ENCODE data around the gene ZSCAN9.

ZSCAN9 gene

DNA sequence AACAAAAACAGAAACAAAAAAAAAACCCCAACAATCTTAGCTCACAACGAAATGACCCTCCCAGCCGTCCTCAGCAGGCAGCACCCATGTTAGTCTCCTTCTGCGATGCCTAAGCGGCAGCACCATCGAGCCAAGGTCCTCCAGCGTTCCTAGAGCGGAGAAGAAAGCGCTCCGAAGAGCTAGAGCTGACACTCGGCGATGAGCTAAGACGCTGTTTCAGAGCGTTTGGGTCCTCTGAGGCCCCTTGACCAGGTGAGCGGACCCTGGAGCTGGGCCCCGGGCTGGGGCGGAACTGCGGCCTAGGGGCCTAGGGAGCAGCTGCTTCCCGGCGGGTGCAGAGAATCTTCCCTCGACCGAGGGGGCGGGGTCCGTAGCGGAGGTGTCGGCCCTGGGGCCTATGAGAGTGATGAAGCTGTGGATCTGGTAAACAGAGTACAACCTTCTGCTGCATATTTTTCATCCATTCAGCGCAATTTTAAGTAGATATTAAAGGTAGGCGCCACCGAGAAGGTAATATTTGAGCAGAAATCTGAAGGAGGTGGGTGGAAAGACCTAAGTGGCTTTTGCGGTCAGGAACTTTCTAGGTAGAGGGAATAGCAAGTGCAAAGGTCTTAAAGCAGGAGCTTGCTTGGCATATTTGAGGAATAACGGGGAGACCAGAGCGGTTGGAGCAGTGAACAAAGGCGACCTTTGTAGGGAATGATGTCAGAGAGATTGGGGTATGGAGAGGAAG, 42.1 kb downstream of the ZSCAN9 start, which contains the start of gene ZSCAN26:
ZSCAN26 (plus strand) TSS at position 182 of the 733 bp plus-strand sequence. CDS start 4,777 bp downstream, outside the sequence.
- Histone ChIP-seq H3K4me1 (ENCODE audit: low read length) (0 out of 2 replicates have a peak, but pooled peaks cover 5% of the 10 kb centered on the region), H3K9me2 (replicated peaks; ENCODE audit: insufficient read depth, low read length) (no peaks in the 10 kb centered on the region), H3K9ac (ENCODE audit: low read length) (peak within 1 kb of the TSS; percentile 61), H3K27me3 (replicated peaks; ENCODE audit: insufficient read depth, low read length) (no peaks in the 10 kb centered on the region), H3K27ac (ENCODE audit: low read length) (peak within 1 kb of the TSS; percentile 63; the same call in 1 of the 2 replicates), H3K79me2 (ENCODE audit: low read length) (no peaks in the 10 kb centered on the region), H3K4me3 (ENCODE audit: low read length) (peak within 1 kb of the TSS; percentile 74), H4K20me1 (ENCODE audit: insufficient read depth, low read length) (no peaks in the 10 kb centered on the region), H3K4me2 (ENCODE audit: low read depth, low read length) (peak within 1 kb of the TSS; percentile 80), H3K9me3 (replicated peaks; ENCODE audit: insufficient read depth, low read length) (no peaks in the 10 kb centered on the region), H3K36me3 (replicated peaks; ENCODE audit: insufficient read depth, low read length) (0 out of 2 replicates have a peak, but pooled peaks cover 4% of the 10 kb centered on the region), H3F3A (ENCODE audit: insufficient read depth, low read length) (no peaks in the 10 kb centered on the region), H2AFZ (ENCODE audit: low read length) (peak within 1 kb of the TSS; percentile 91)
- peak; percentile 85 for DNase-seq
- TF ChIP-seq EZH2phosphoT487 (IDR thresholded peaks at IDR 0.05; ENCODE audit: low read length) (no peak), EZH2 (optimal IDR thresholded peaks at IDR 0.05; ENCODE audit: low read depth, low read length) (no peak)
- TF ChIP-seq, protein P1, sequence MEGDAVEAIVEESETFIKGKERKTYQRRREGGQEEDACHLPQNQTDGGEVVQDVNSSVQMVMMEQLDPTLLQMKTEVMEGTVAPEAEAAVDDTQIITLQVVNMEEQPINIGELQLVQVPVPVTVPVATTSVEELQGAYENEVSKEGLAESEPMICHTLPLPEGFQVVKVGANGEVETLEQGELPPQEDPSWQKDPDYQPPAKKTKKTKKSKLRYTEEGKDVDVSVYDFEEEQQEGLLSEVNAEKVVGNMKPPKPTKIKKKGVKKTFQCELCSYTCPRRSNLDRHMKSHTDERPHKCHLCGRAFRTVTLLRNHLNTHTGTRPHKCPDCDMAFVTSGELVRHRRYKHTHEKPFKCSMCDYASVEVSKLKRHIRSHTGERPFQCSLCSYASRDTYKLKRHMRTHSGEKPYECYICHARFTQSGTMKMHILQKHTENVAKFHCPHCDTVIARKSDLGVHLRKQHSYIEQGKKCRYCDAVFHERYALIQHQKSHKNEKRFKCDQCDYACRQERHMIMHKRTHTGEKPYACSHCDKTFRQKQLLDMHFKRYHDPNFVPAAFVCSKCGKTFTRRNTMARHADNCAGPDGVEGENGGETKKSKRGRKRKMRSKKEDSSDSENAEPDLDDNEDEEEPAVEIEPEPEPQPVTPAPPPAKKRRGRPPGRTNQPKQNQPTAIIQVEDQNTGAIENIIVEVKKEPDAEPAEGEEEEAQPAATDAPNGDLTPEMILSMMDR (IDR thresholded peaks at IDR 0.05; ENCODE audit: low read length): no peak

DNA sequence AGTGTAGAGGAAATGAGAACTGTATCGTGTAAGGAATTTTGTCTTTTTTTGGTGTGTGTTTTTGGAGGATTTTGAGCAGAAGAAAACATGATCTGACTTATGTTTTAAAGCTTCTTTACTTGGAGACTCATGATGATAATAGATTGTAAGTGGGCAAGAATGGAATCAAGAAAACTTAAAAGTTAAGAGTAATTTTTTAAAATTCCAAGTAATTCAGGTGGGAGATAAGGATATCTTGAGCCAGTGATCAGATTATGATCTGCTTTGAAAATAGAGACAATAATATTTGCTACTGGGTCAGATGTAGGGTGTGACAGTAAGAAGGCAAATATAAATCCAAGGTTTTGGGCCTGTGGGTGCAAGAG, 42.6 kb downstream of the ZSCAN9 start:
- H3K27ac ChIP-seq (ENCODE audit: low read length): no peak overlapping the region
- 0 out of 2 replicates have a peak, but pooled peaks cover 5% of the 10 kb centered on the region for H3K4me1 ChIP-seq (ENCODE audit: low read length)
- no peaks in the 10 kb centered on the region for H3K9me2 ChIP-seq (replicated peaks; ENCODE audit: insufficient read depth, low read length)
- DNase-seq: no peak
- H3K4me3 ChIP-seq (ENCODE audit: low read length): peak overlapping the region; percentile 74
- H3K27me3 ChIP-seq (replicated peaks; ENCODE audit: insufficient read depth, low read length): no peaks in the 10 kb centered on the region
- peak overlapping the region; percentile 80 for H3K4me2 ChIP-seq (ENCODE audit: low read depth, low read length)
- H3K79me2 ChIP-seq (ENCODE audit: low read length): no peaks in the 10 kb centered on the region
- H3K9me3 ChIP-seq (replicated peaks; ENCODE audit: insufficient read depth, low read length): no peaks in the 10 kb centered on the region
- TF ChIP-seq EZH2phosphoT487 (IDR thresholded peaks at IDR 0.05; ENCODE audit: low read length) (no peak), EZH2 (optimal IDR thresholded peaks at IDR 0.05; ENCODE audit: low read depth, low read length) (no peak)
- TF ChIP-seq, protein P1 (IDR thresholded peaks at IDR 0.05; ENCODE audit: low read length): no peak
- H2AFZ ChIP-seq (ENCODE audit: low read length): peak overlapping the region; percentile 91
- H3K9ac ChIP-seq (ENCODE audit: low read length): peak overlapping the region; percentile 61; the same call in 1 of the 2 replicates
- no peaks in the 10 kb centered on the region for H3F3A ChIP-seq (ENCODE audit: insufficient read depth, low read length)
- no peaks in the 10 kb centered on the region for H4K20me1 ChIP-seq (ENCODE audit: insufficient read depth, low read length)
- H3K36me3 ChIP-seq (replicated peaks; ENCODE audit: insufficient read depth, low read length): 0 out of 2 replicates have a peak, but pooled peaks cover 4% of the 10 kb centered on the region

DNA sequence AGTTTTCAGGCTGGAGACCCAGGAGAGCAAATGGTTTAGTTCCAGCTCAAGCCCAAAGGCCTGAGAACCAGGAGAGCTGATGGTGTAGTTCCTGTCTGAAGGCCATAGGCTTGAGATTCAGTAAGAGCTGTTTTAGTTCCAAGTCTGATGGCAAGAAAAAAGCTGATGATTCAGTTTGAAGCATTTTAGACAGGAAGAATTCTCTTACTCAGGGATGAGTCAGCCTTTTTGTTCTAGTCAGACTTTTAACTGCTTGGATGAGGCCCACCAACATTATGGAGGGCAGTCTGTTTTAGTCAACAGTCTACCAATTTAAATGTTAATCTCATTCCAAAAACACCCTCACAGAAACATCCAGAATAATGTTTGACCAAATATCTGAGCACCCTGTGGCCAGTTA, 44.4 kb downstream of the ZSCAN9 start:
- Histone ChIP-seq H3K79me2 (ENCODE audit: low read length) (no peaks in the 10 kb centered on the region), H3F3A (ENCODE audit: insufficient read depth, low read length) (no peaks in the 10 kb centered on the region), H2AFZ (ENCODE audit: low read length) (no peak overlapping the region), H3K27me3 (replicated peaks; ENCODE audit: insufficient read depth, low read length) (no peaks in the 10 kb centered on the region), H3K9me2 (replicated peaks; ENCODE audit: insufficient read depth, low read length) (no peaks in the 10 kb centered on the region), H3K9ac (ENCODE audit: low read length) (no peak overlapping the region), H3K4me2 (ENCODE audit: low read depth, low read length) (no peak overlapping the region), H3K4me1 (ENCODE audit: low read length) (0 out of 2 replicates have a peak, but pooled peaks cover 5% of the 10 kb centered on the region), H3K36me3 (replicated peaks; ENCODE audit: insufficient read depth, low read length) (0 out of 2 replicates have a peak, but pooled peaks cover 4% of the 10 kb centered on the region), H3K27ac (ENCODE audit: low read length) (no peak overlapping the region), H4K20me1 (ENCODE audit: insufficient read depth, low read length) (no peaks in the 10 kb centered on the region), H3K9me3 (replicated peaks; ENCODE audit: insufficient read depth, low read length) (no peaks in the 10 kb centered on the region), H3K4me3 (ENCODE audit: low read length) (no peak overlapping the region)
- DNase-seq: no peak
- TF ChIP-seq, protein P1 (IDR thresholded peaks at IDR 0.05; ENCODE audit: low read length): no peak
- TF ChIP-seq EZH2 (optimal IDR thresholded peaks at IDR 0.05; ENCODE audit: low read depth, low read length) (no peak), EZH2phosphoT487 (IDR thresholded peaks at IDR 0.05; ENCODE audit: low read length) (no peak)
